Parathyroid adenoma (tissue), 2 donors: ENCODE results near the gene STIM2.
"Not testable (repeated sequence)": the region's sequence is repeated elsewhere in the genome, so short reads cannot be mapped to it uniquely, and the experiment has no call there.

Experiments used
- H2AFZ ChIP-seq: fragments of 300-600 bp; sonication (generic); one replicate; pipeline ENCODE4 v1.7.0; 2017; ENCODE audit warnings: antibody characterized with exemption, mild to moderate bottlenecking
- H3K27ac ChIP-seq: fragments of 300-600 bp; sonication (generic); one replicate; pipeline ENCODE4 v1.7.0; 2017
- H3K27me3 ChIP-seq: fragments of 300-600 bp; sonication (generic); one replicate; pipeline ENCODE4 v1.7.0; 2017; ENCODE audit warnings: low read length; ENCODE audit not compliant: control insufficient read depth, insufficient read depth
- H3K36me3 ChIP-seq: fragments of 300-600 bp; sonication (generic); one replicate; pipeline ENCODE4 v1.7.0; 2017; ENCODE audit warnings: low read length; ENCODE audit not compliant: control insufficient read depth, insufficient read depth
- H3K4me1 ChIP-seq: fragments of 300-600 bp; sonication (generic); one replicate; pipeline ENCODE4 v1.7.0; 2017; ENCODE audit warnings: control low read depth
- H3K4me2 ChIP-seq: fragments of 300-600 bp; sonication (generic); one replicate; pipeline ENCODE4 v1.7.0; 2017; ENCODE audit warnings: low read length
- H3K4me3 ChIP-seq: fragments of 300-600 bp; sonication (generic); one replicate; pipeline ENCODE4 v1.7.0; 2017; ENCODE audit warnings: low read depth, low read length
- H3K79me2 ChIP-seq: fragments of 300-600 bp; sonication (generic); one replicate; pipeline ENCODE4 v1.7.0; 2017; ENCODE audit warnings: control low read depth
- H3K9ac ChIP-seq: fragments of 300-600 bp; sonication (generic); one replicate; pipeline ENCODE4 v1.7.0; 2017; ENCODE audit warnings: mild to moderate bottlenecking
- H3K9me3 ChIP-seq: fragments of 300-600 bp; sonication (generic); one replicate; pipeline ENCODE4 v1.7.0; 2017; ENCODE audit warnings: low read length; ENCODE audit not compliant: control insufficient read depth
- CTCF ChIP-seq: fragments of 300-600 bp; sonication (generic); IDR thresholded peaks from one replicate; pipeline ENCODE4 v1.7.0; 2017; ENCODE audit warnings: antibody characterized with exemption, mild to moderate bottlenecking
- donor health status: primary hyperparathyroidism.

STIM2 gene

DNA sequence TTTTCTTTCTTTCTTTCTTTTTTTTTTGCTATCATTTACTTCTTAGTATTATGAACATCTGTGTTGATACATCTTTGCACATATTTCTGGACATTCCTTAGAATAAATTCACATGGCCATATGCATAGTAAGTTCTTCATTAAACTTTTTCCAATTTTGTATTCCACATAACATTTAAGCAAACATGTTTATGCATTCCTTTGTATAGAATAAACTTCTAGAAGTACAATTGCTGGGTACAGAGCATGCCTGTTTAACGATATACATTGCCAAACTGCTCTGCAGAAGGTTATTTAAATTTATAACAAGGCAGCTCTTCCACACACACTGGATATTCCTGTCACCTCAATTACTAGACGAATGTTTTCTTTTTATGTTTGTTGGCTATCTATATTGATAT lies 36.0 kb upstream of the STIM2 start:
- H3K36me3 ChIP-seq, result no peaks in the 10 kb centered on the region
- H3K9ac ChIP-seq, result no peak overlapping the region
- H3K4me2 ChIP-seq, result no peak overlapping the region
- no peak overlapping the region for H2AFZ ChIP-seq
- no peak overlapping the region for H3K4me3 ChIP-seq
- no peak overlapping the region for H3K27ac ChIP-seq
- no peaks in the 10 kb centered on the region for H3K9me3 ChIP-seq
- no peaks in the 10 kb centered on the region for H3K79me2 ChIP-seq
- H3K27me3 ChIP-seq, result no peaks in the 10 kb centered on the region
- no peak for TF ChIP-seq CTCF
- H3K4me1 ChIP-seq, result no peaks in the 10 kb centered on the region

GRCh38 chr4:26826721-26827120 lies 33.9 kb upstream of the STIM2 start:
- H3K27me3 ChIP-seq, result no peaks in the 10 kb centered on the region
- no peak overlapping the region for H3K27ac ChIP-seq
- H2AFZ ChIP-seq, result no peak overlapping the region
- H3K4me1 ChIP-seq, result no peaks in the 10 kb centered on the region
- no peaks in the 10 kb centered on the region for H3K9me3 ChIP-seq
- no peak overlapping the region for H3K4me3 ChIP-seq
- H3K9ac ChIP-seq, result no peak overlapping the region
- H3K36me3 ChIP-seq, result no peaks in the 10 kb centered on the region
- no peak overlapping the region for H3K4me2 ChIP-seq
- no peaks in the 10 kb centered on the region for H3K79me2 ChIP-seq
- TF ChIP-seq CTCF, result no peak

GRCh38 chr4:26827336-26827735 lies 33.3 kb upstream of the STIM2 start:
- H2AFZ ChIP-seq, H3K4me2 ChIP-seq, H3K4me3 ChIP-seq, H3K9ac ChIP-seq, H3K79me2 ChIP-seq, H3K27me3 ChIP-seq, H3K9me3 ChIP-seq, H3K4me1 ChIP-seq, H3K27ac ChIP-seq, H3K36me3 ChIP-seq: not testable (repeated sequence)

GRCh38 chr4:26827798-26828197 lies 32.8 kb upstream of the STIM2 start:
- H3K4me1 ChIP-seq, result no peaks in the 10 kb centered on the region
- no peak overlapping the region for H2AFZ ChIP-seq
- H3K4me3 ChIP-seq, result no peak overlapping the region
- no peak overlapping the region for H3K9ac ChIP-seq
- H3K4me2 ChIP-seq, result no peak overlapping the region
- H3K36me3 ChIP-seq, result no peaks in the 10 kb centered on the region
- no peaks in the 10 kb centered on the region for H3K79me2 ChIP-seq
- H3K27ac ChIP-seq, result no peak overlapping the region
- no peaks in the 10 kb centered on the region for H3K27me3 ChIP-seq
- TF ChIP-seq CTCF, result no peak
- no peaks in the 10 kb centered on the region for H3K9me3 ChIP-seq

DNA sequence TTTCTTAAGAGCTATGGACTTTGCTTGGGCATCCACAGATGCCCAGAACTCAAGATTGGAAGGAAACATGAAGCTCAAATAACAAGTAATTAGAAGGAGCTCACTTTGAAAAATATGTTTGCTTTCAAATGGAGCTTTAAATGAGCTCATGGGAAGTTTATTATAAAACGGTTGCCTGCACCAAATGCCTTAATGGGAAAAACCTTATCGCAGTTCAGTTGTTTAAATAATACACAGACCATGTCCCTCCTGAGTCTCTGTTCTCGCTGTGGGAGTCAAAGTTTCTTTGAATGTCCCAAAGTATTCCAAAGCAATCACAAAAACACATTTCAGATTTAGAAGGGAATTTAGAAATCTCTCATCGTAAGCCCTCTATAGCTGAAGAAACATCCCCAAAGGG lies 31.6 kb upstream of the STIM2 start:
- H3K4me3 ChIP-seq, result no peak overlapping the region
- no peak for TF ChIP-seq CTCF
- no peak overlapping the region for H3K27ac ChIP-seq
- no peaks in the 10 kb centered on the region for H3K27me3 ChIP-seq
- no peaks in the 10 kb centered on the region for H3K4me1 ChIP-seq
- H3K36me3 ChIP-seq, result no peaks in the 10 kb centered on the region
- H3K4me2 ChIP-seq, result no peak overlapping the region
- no peaks in the 10 kb centered on the region for H3K79me2 ChIP-seq
- H3K9ac ChIP-seq, result no peak overlapping the region
- no peak overlapping the region for H2AFZ ChIP-seq
- H3K9me3 ChIP-seq, result no peaks in the 10 kb centered on the region
